Activated B cell treated with CpG ODN at 0.5 μM for 24 hours (primary cell): ENCODE data around the gene C11orf58. TPM values are rescaled to one million over a fixed set of nuclear protein-coding genes. Genes with fewer than 3 reads are reported as not detected.

Source experiments
- ATAC-seq: fragments of 200-7000 bp; cut with Tn5 transposase; one replicate; pipeline ENCODE4 v1.10.0; 2021; ENCODE audit warnings: low read depth, mild to moderate bottlenecking, moderate library complexity
- CTCF ChIA-PET: fragments of 350-600 bp; sonication (Branson Sonifier 250); formaldehyde crosslinking; loops from one replicate; lab custom pipeline; 2021; ENCODE audit warnings: antibody characterized with exemption; lab: Charles Lee
- POLR2A ChIA-PET: fragments of 350-600 bp; sonication (Branson Sonifier 250); formaldehyde crosslinking; loops from one replicate; lab custom pipeline; 2021; ENCODE audit warnings: antibody characterized with exemption; lab: Charles Lee
- DNase-seq: peaks from one replicate; pipeline ENCODE4 v3.0.0; 2022
- H3K27ac Mint-ChIP-seq: one replicate; pipeline ENCODE4 v1.8.0; 2020; ENCODE audit warnings: mixed read lengths
- H3K27me3 Mint-ChIP-seq: one replicate; pipeline ENCODE4 v1.8.0; 2021; ENCODE audit warnings: mixed read lengths
- H3K36me3 Mint-ChIP-seq: one replicate; pipeline ENCODE4 v1.8.0; 2021; ENCODE audit warnings: low read depth, mixed read lengths
- H3K4me1 Mint-ChIP-seq: one replicate; pipeline ENCODE4 v1.8.0; 2021; ENCODE audit warnings: mixed read lengths
- H3K4me3 Mint-ChIP-seq: one replicate; pipeline ENCODE4 v1.8.0; 2020; ENCODE audit warnings: mild to moderate bottlenecking, mixed read lengths
- H3K9me3 Mint-ChIP-seq: one replicate; pipeline ENCODE4 v1.8.0; 2020; ENCODE audit warnings: mixed read lengths
- CTCF ChIP-seq: fragments of 200-600 bp; IDR thresholded peaks from one replicate; pipeline ENCODE4 v1.8.0; 2022; ENCODE audit warnings: antibody characterized with exemption, mild to moderate bottlenecking
- intact Hi-C: fragments of 100-400 bp; cut with micrococcal nuclease; formaldehyde crosslinking; loops from one replicate; pipeline ENCODE4 v1.15.1; 2024
- total RNA-seq: library from RNA; stranded (reverse); gene quantifications from 2 replicates; pipeline ENCODE4 v1.2.3, GENCODE V29; 2022

The C11orf58 gene
- total RNA-seq, 1 donor from 2014 or later: 130 TPM

- no peak for DNase-seq
- Mint-ChIP-seq H3K27ac (no peak overlapping the region), H3K27me3 (no peaks in the 10 kb centered on the region), H3K4me1 (no peaks in the 10 kb centered on the region), H3K4me3 (no peak overlapping the region), H3K36me3 (no peaks in the 10 kb centered on the region), H3K9me3 (no peaks in the 10 kb centered on the region)
- no peak for ATAC-seq
- ChIA-PET POLR2A (no interaction called here), CTCF (no interaction called here)
- no peak for TF ChIP-seq CTCF
- intact Hi-C loops: no loop called here
Measured at GRCh38 chr11:16807306-16807705, 68.9 kb downstream of the C11orf58 start.
